GM12892 (cell line): ENCODE data around the gene PLSCR1.

ENCODE experiments used
- DNase-seq: peaks from one replicate; pipeline ENCODE4 v3.0.0; 2011; ENCODE audit not compliant: insufficient read length
- FAIRE-seq: peaks from 2 replicates; lab custom pipeline; 2011; peaks lifted over from hg19 to GRCh38; lab: Jason Lieb, UNC
- POLR2A ChIP-seq: IDR thresholded peaks from 2 replicates; pipeline ENCODE4 v1.6.1; 2011; ENCODE audit warnings: low read depth, low read length, control low read depth
- POLR2AphosphoS5 ChIP-seq: IDR thresholded peaks from 2 replicates; pipeline ENCODE4 v1.6.1; 2011; ENCODE audit warnings: low read depth, low read length, control low read depth
- TAF1 ChIP-seq: IDR thresholded peaks from 2 replicates; pipeline ENCODE4 v1.6.1; 2011; ENCODE audit warnings: low read depth, mild to moderate bottlenecking, control low read depth, low read length, borderline replicate concordance

PLSCR1 gene

DNA sequence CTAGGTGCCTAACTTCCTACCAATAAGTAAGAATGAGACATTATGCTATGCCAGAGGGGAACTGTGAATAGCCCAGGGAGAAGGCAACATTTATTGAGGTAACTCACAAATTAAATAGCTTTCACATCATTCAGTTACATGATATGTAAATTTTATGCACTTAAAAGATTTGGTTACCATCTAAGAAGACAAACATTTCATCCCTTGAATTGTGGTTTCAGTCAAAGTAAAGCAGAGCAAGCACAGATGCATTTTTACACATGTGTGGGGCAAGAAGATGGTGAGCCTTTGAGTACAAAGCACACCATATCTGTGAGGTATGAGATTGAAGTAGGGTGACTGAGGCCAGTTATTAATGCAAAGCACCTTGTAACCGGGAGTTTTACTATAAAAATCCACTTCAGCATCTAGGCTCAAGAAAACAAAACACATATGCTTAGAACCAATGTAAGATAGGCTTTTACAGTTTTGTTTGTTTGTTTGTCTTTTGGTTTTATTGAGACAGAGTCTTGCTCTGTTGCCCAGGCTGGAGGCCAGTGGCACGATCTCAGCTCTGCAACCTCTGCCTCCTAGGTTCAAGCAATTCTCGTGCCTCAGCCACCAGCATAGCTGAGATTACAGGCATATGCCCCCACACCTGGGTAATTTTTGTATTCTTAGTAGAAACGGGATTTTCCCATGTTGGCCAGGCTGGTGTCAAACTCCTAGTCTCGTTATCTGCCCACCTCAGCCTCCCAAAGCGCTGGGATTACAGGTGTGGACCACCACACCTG, 78.5 kb downstream of the PLSCR1 start:
- DNase-seq (no peak), FAIRE-seq (no peak)
- TF ChIP-seq POLR2A (no peak), TAF1 (no peak), POLR2AphosphoS5 (no peak)
